HepG2 (cell line): ENCODE measurements around the gene ATXN7L3B. TPM values are rescaled to one million over a fixed set of nuclear protein-coding genes. Genes with fewer than 3 reads are reported as not detected.

Source experiments
- DNMT1 ChIP-seq: sonication (generic); formaldehyde crosslinking; IDR thresholded peaks from 2 replicates; pipeline ENCODE4 v1.5.1; 2020; ENCODE audit warnings: mild to moderate bottlenecking, missing genetic modification reagents
- ETS1 ChIP-seq: sonication (generic); formaldehyde crosslinking; IDR thresholded peaks from 2 replicates; pipeline ENCODE4 v1.4.0; 2020; ENCODE audit warnings: missing genetic modification reagents
- HCFC1 ChIP-seq: fragments of 150-350 bp; IDR thresholded peaks from 2 replicates; pipeline ENCODE4 v1.6.1; 2014; ENCODE audit warnings: low read depth, low read length
- KLF6 ChIP-seq: IDR thresholded peaks from 2 replicates; pipeline ENCODE4 v1.8.0; 2016; ENCODE audit warnings: missing biosample characterization, missing genetic modification reagents
- MEIS1 ChIP-seq: sonication (generic); formaldehyde crosslinking; IDR thresholded peaks from 2 replicates; pipeline ENCODE4 v1.9.0; 2021; ENCODE audit warnings: mild to moderate bottlenecking, missing genetic modification reagents, moderate library complexity, borderline replicate concordance
- MLX ChIP-seq: IDR thresholded peaks from 2 replicates; pipeline ENCODE4 v1.6.1; 2016
- NFKB2 ChIP-seq: sonication (generic); formaldehyde crosslinking; IDR thresholded peaks from 2 replicates; pipeline ENCODE4 v1.4.0; 2020; ENCODE audit warnings: missing genetic modification reagents, borderline replicate concordance
- NR0B2 ChIP-seq: sonication (generic); formaldehyde crosslinking; IDR thresholded peaks from 2 replicates; pipeline ENCODE4 v1.4.0; 2020; ENCODE audit warnings: mild to moderate bottlenecking, missing genetic modification reagents
- NRL ChIP-seq: sonication (generic); formaldehyde crosslinking; IDR thresholded peaks from 2 replicates; pipeline ENCODE4 v1.5.0; 2020; ENCODE audit warnings: missing genetic modification reagents, mild to moderate bottlenecking, moderate library complexity, borderline replicate concordance
- SP2 ChIP-seq: sonication (generic); formaldehyde crosslinking; IDR thresholded peaks from 2 replicates; pipeline ENCODE4 v1.5.1; 2020; ENCODE audit warnings: mild to moderate bottlenecking, missing genetic modification reagents
- SRSF1 ChIP-seq: fragments of 200-400 bp; formaldehyde crosslinking; optimal IDR thresholded peaks from 2 replicates; pipeline ENCODE3; 2017; ENCODE audit warnings: mild to moderate bottlenecking, low read depth, low read length, moderate library complexity
- THAP7 ChIP-seq: sonication (generic); formaldehyde crosslinking; IDR thresholded peaks from 2 replicates; pipeline ENCODE4 v1.8.1; 2023; ENCODE audit warnings: mild to moderate bottlenecking, missing genetic modification reagents
- TMF1 ChIP-seq: sonication (generic); formaldehyde crosslinking; IDR thresholded peaks from 2 replicates; pipeline ENCODE4 v1.8.1; 2022; ENCODE audit warnings: low read depth, missing genetic modification reagents
- TRAFD1 ChIP-seq: sonication (generic); formaldehyde crosslinking; IDR thresholded peaks from 2 replicates; pipeline ENCODE4 v1.5.1; 2020; ENCODE audit warnings: missing genetic modification reagents, mild to moderate bottlenecking, borderline replicate concordance
- ZNF101 ChIP-seq: sonication (generic); formaldehyde crosslinking; IDR thresholded peaks from 2 replicates; pipeline ENCODE4 v1.4.0; 2020; ENCODE audit warnings: mild to moderate bottlenecking, low read depth, missing genetic modification reagents, borderline replicate concordance
- ZNF138 ChIP-seq: sonication (generic); formaldehyde crosslinking; IDR thresholded peaks from 2 replicates; pipeline ENCODE4 v1.5.0; 2020; ENCODE audit warnings: mild to moderate bottlenecking, low read depth, missing genetic modification reagents
- ZNF143 ChIP-seq: sonication (generic); formaldehyde crosslinking; IDR thresholded peaks from 2 replicates; pipeline ENCODE4 v1.4.0; 2020; ENCODE audit warnings: missing genetic modification reagents
- ZNF234 ChIP-seq: sonication (generic); formaldehyde crosslinking; conservative IDR thresholded peaks from 2 replicates; pipeline ENCODE4 v1.5.1; 2020; ENCODE audit warnings: mild to moderate bottlenecking, missing genetic modification reagents
- ZNF432 ChIP-seq: sonication (generic); formaldehyde crosslinking; IDR thresholded peaks from 2 replicates; pipeline ENCODE4 v1.5.0; 2020; ENCODE audit warnings: missing genetic modification reagents, mild to moderate bottlenecking, borderline replicate concordance
- ZNF530 ChIP-seq: sonication (generic); formaldehyde crosslinking; IDR thresholded peaks from 2 replicates; pipeline ENCODE4 v1.5.0; 2020; ENCODE audit warnings: low read depth, mild to moderate bottlenecking, missing genetic modification reagents
- ZNF703 ChIP-seq: sonication (generic); formaldehyde crosslinking; IDR thresholded peaks from 2 replicates; pipeline ENCODE4 v1.5.1; 2020; ENCODE audit warnings: missing genetic modification reagents, mild to moderate bottlenecking, moderate library complexity, borderline replicate concordance
- ZNF766 ChIP-seq: sonication (generic); formaldehyde crosslinking; IDR thresholded peaks from 2 replicates; pipeline ENCODE4 v1.5.0; 2020; ENCODE audit warnings: missing genetic modification reagents, borderline replicate concordance
- polyA plus RNA-seq, 8 experiments: library from polyadenylated mRNA; depleted of rRNA in 3 of 8; stranded (reverse) in 7 of 8; unstranded in 1 of 8; fragments of >200 nt; fragmentation: Illumina TruSeq in 4 of 8; extraction: Trizol in 4 of 8; gene quantifications; 2 replicates each; pipeline versions ENCODE4 v1.2.1 to v1.2.3, GENCODE V29; 2011 to 2016; ENCODE audit warnings: low read depth in 4 of 8, missing spikeins in 1 of 8, mixed read lengths in 1 of 8; ENCODE audit not compliant: insufficient read depth in 1 of 8
- total RNA-seq, 5 experiments: library from RNA; depleted of rRNA; stranded (reverse); fragments of >200 nt; fragmentation: Illumina TruSeq; extraction: Trizol; gene quantifications; 2 replicates each; pipeline ENCODE4 v1.2.3, GENCODE V29; 2016; ENCODE audit warnings: low read depth in 1 of 5
- TF ChIP-seq, protein P1 (sequence below): sonication (generic); formaldehyde crosslinking; IDR thresholded peaks from 2 replicates; pipeline ENCODE4 v1.4.0; 2020; ENCODE audit warnings: mild to moderate bottlenecking, missing genetic modification reagents, borderline replicate concordance

ATXN7L3B gene
- total and polyA plus RNA-seq, 2 of the 13 experiments (the other 11 are each of a cell fraction or from before 2014, with no cell fraction given): 20.1 to 23.8 TPM

DNA sequence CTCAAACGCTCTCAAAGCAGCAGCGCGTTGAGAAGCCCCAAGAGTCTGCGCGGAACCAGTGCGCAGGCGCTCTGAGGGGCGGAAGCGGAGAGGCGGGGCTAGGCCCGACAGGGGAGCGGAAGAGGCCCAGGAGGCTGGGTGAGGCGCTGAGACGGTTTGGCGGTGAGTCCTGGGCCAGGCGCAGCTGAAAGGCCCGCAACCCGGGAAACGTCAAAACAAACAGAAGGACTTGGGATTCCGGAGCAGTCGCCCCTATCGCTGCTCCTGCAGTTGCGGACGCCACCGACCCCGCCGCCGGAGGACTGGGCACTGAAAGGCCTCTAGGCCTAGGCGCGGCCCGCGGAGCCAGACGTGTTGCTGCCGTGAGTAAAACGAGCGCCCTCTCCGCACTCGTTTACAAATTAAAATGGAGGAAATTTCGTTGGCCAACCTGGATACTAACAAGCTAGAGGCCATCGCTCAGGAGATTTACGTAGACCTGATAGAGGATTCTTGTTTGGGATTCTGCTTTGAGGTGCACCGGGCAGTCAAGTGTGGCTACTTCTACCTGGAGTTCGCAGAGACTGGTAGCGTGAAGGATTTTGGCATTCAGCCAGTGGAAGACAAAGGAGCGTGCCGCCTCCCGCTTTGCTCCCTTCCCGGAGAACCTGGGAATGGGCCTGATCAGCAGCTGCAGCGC is at the start of gene ATXN7L3B (continued):
- TF ChIP-seq, protein P1, sequence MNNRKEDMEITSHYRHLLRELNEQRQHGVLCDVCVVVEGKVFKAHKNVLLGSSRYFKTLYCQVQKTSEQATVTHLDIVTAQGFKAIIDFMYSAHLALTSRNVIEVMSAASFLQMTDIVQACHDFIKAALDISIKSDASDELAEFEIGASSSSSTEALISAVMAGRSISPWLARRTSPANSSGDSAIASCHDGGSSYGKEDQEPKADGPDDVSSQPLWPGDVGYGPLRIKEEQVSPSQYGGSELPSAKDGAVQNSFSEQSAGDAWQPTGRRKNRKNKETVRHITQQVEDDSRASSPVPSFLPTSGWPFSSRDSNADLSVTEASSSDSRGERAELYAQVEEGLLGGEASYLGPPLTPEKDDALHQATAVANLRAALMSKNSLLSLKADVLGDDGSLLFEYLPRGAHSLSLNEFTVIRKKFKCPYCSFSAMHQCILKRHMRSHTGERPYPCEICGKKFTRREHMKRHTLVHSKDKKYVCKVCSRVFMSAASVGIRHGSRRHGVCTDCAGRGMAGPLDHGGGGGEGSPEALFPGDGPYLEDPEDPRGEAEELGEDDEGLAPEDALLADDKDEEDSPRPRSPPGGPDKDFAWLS (CRISPR knock-in tag): no peak
- no peak for TF ChIP-seq NR0B2 (CRISPR knock-in tag)
- peak; percentile 74 for TF ChIP-seq SP2 (CRISPR knock-in tag)
- no peak for TF ChIP-seq ZNF234 (CRISPR knock-in tag)
- 0 out of 2 replicates have a peak, but pooled peaks have one; percentile 25 for TF ChIP-seq ZNF101 (CRISPR knock-in tag)
- 0 out of 2 replicates have a peak, but pooled peaks have one; percentile 23 for TF ChIP-seq MEIS1 (CRISPR knock-in tag)
- TF ChIP-seq ZNF138 (CRISPR knock-in tag): no peak
- peak; percentile 67 for TF ChIP-seq ZNF143 (CRISPR knock-in tag)
- TF ChIP-seq TMF1 (CRISPR knock-in tag): peak; percentile 69; the same call in 1 of the 2 replicates
- TF ChIP-seq ZNF432: no peak
- 0 out of 2 replicates have a peak, but pooled peaks have one; percentile 28 for TF ChIP-seq HCFC1
- TF ChIP-seq ZNF766 (CRISPR knock-in tag): no peak
- TF ChIP-seq NFKB2 (CRISPR knock-in tag): peak; percentile 62; the same call in 1 of the 2 replicates
- TF ChIP-seq ZNF530: no peak
- TF ChIP-seq MLX (CRISPR knock-in tag): no peak
- no peak for TF ChIP-seq DNMT1 (CRISPR knock-in tag)
- no peak for TF ChIP-seq ETS1 (CRISPR knock-in tag)
- no peak for TF ChIP-seq TRAFD1 (CRISPR knock-in tag)
- TF ChIP-seq NRL (CRISPR knock-in tag): peak; percentile 88; the same call in 1 of the 2 replicates
- no peak for TF ChIP-seq ZNF703
- no peak for TF ChIP-seq SRSF1
- no peak for TF ChIP-seq THAP7
- TF ChIP-seq KLF6 (CRISPR knock-in tag): peak; percentile 91
